MM.1S (cell line): Measurements from ENCODE around the gene MAGI2.
"Not testable (repeated sequence)": the region's sequence is repeated elsewhere in the genome, so short reads cannot be mapped to it uniquely, and the experiment has no call there.

ENCODE experiments used
- DNase-seq: peaks from one replicate; pipeline ENCODE4 v3.0.0-alpha.2; 2015
- H2AFZ ChIP-seq: fragments of 300-600 bp; sonication (generic); 2 replicates; pipeline ENCODE4 v1.6.0; 2016; ENCODE audit warnings: antibody characterized with exemption, low read length
- H3F3A ChIP-seq: fragments of 300-600 bp; sonication (generic); 2 replicates; pipeline ENCODE4 v1.6.1; 2016; ENCODE audit warnings: mild to moderate bottlenecking, antibody characterized with exemption, low read length, moderate library complexity, mixed read lengths; ENCODE audit not compliant: insufficient read depth
- H3K27ac ChIP-seq: fragments of 300-600 bp; sonication (generic); 2 replicates; pipeline ENCODE4 v1.5.1; 2016; ENCODE audit warnings: mild to moderate bottlenecking, low read length
- H3K27me3 ChIP-seq: fragments of 300-600 bp; sonication (generic); replicated peaks from 2 replicates; pipeline ENCODE4 v1.6.0; 2016; ENCODE audit warnings: low read length; ENCODE audit not compliant: insufficient read depth
- H3K36me3 ChIP-seq: fragments of 300-600 bp; sonication (generic); replicated peaks from 2 replicates; pipeline ENCODE4 v1.6.1; 2016; ENCODE audit warnings: mild to moderate bottlenecking, low read length, mixed read lengths; ENCODE audit not compliant: insufficient read depth
- H3K4me1 ChIP-seq: fragments of 300-600 bp; sonication (generic); 2 replicates; pipeline ENCODE4 v1.6.1; 2016; ENCODE audit warnings: low read length, mixed read lengths
- H3K4me2 ChIP-seq: fragments of 300-600 bp; sonication (generic); 2 replicates; pipeline ENCODE4 v1.6.0; 2016; ENCODE audit warnings: low read depth, low read length
- H3K4me3 ChIP-seq: fragments of 300-600 bp; sonication (generic); 2 replicates; pipeline ENCODE4 v1.5.1; 2016; ENCODE audit warnings: low read length, mixed read lengths
- H3K79me2 ChIP-seq: fragments of 300-600 bp; sonication (generic); 2 replicates; pipeline ENCODE4 v1.6.1; 2016; ENCODE audit warnings: mixed run types, low read length, mixed read lengths
- H3K9ac ChIP-seq: fragments of 300-600 bp; sonication (generic); 2 replicates; pipeline ENCODE4 v1.6.1; 2016; ENCODE audit warnings: low read length, mixed read lengths
- H3K9me2 ChIP-seq: fragments of 300-600 bp; sonication (generic); replicated peaks from 2 replicates; pipeline ENCODE4 v1.6.1; 2016; ENCODE audit warnings: mild to moderate bottlenecking, low read length, mixed read lengths; ENCODE audit not compliant: insufficient read depth
- H3K9me3 ChIP-seq: fragments of 300-600 bp; sonication (generic); replicated peaks from 2 replicates; pipeline ENCODE4 v1.6.1; 2016; ENCODE audit warnings: mild to moderate bottlenecking, low read length, mixed read lengths; ENCODE audit not compliant: insufficient read depth
- H4K20me1 ChIP-seq: fragments of 300-600 bp; sonication (generic); 2 replicates; pipeline ENCODE4 v1.6.1; 2016; ENCODE audit warnings: mild to moderate bottlenecking, low read length, moderate library complexity, mixed read lengths; ENCODE audit not compliant: insufficient read depth
- CTCF ChIP-seq: fragments of 300-600 bp; sonication (generic); IDR thresholded peaks from 2 replicates; pipeline ENCODE4 v1.5.1; 2016; ENCODE audit warnings: antibody characterized with exemption, low read length, mixed read lengths
- EZH2 ChIP-seq: fragments of 300-600 bp; sonication (generic); optimal IDR thresholded peaks from 2 replicates; pipeline ENCODE3; 2017; ENCODE audit warnings: low read depth, mild to moderate bottlenecking, antibody characterized with exemption, low read length, mixed read lengths
- EZH2phosphoT487 ChIP-seq: fragments of 300-600 bp; sonication (generic); IDR thresholded peaks from 2 replicates; pipeline ENCODE4 v1.6.1; 2018; ENCODE audit warnings: antibody characterized with exemption, low read length

MAGI2 gene

GRCh38 chr7:78323118-78323517 lies 1130.3 kb downstream of the MAGI2 start:
- H2AFZ ChIP-seq, result no peak overlapping the region
- no peak overlapping the region for H3K4me2 ChIP-seq
- no peaks in the 10 kb centered on the region for H3K79me2 ChIP-seq
- no peaks in the 10 kb centered on the region for H4K20me1 ChIP-seq
- H3K4me3 ChIP-seq, result no peak overlapping the region
- H3K27me3 ChIP-seq, result no peaks in the 10 kb centered on the region
- H3K4me1 ChIP-seq, result no peaks in the 10 kb centered on the region
- no peak overlapping the region for H3K9ac ChIP-seq
- no peak overlapping the region for H3K27ac ChIP-seq
- no peaks in the 10 kb centered on the region for H3K9me2 ChIP-seq
- no peak for DNase-seq
- H3F3A ChIP-seq, result no peaks in the 10 kb centered on the region
- TF ChIP-seq EZH2phosphoT487 (no peak), CTCF (no peak)
- H3K36me3 ChIP-seq, result no peaks in the 10 kb centered on the region
- H3K9me3 ChIP-seq, result no peaks in the 10 kb centered on the region

- not testable (repeated sequence) for H3K9me3 ChIP-seq, H3K36me3 ChIP-seq, H2AFZ ChIP-seq, H3K9ac ChIP-seq, DNase-seq, H3K9me2 ChIP-seq, H3K4me3 ChIP-seq, H3F3A ChIP-seq, H3K4me1 ChIP-seq, H4K20me1 ChIP-seq, H3K79me2 ChIP-seq, H3K27ac ChIP-seq, H3K4me2 ChIP-seq, H3K27me3 ChIP-seq
Measured at GRCh38 chr7:78322231-78322630, 1131.2 kb downstream of the MAGI2 start.

GRCh38 chr7:78317371-78317770 lies 1136.1 kb downstream of the MAGI2 start:
- DNase-seq, result no peak
- H3F3A ChIP-seq, result no peaks in the 10 kb centered on the region
- no peaks in the 10 kb centered on the region for H3K9me2 ChIP-seq
- H3K4me3 ChIP-seq, result no peak overlapping the region
- no peak overlapping the region for H3K4me2 ChIP-seq
- H2AFZ ChIP-seq, result no peak overlapping the region
- no peaks in the 10 kb centered on the region for H4K20me1 ChIP-seq
- no peaks in the 10 kb centered on the region for H3K27me3 ChIP-seq
- H3K4me1 ChIP-seq, result no peaks in the 10 kb centered on the region
- H3K36me3 ChIP-seq, result no peaks in the 10 kb centered on the region
- no peaks in the 10 kb centered on the region for H3K9me3 ChIP-seq
- H3K9ac ChIP-seq, result no peak overlapping the region
- TF ChIP-seq EZH2 (no peak), EZH2phosphoT487 (no peak), CTCF (no peak)
- no peak overlapping the region for H3K27ac ChIP-seq
- H3K79me2 ChIP-seq, result no peaks in the 10 kb centered on the region

- Histone ChIP-seq H4K20me1 (no peaks in the 10 kb centered on the region), H3K27me3 (no peaks in the 10 kb centered on the region), H3K9ac (no peak overlapping the region), H3K9me3 (no peaks in the 10 kb centered on the region), H3K4me3 (no peak overlapping the region), H3K9me2 (no peaks in the 10 kb centered on the region), H3K4me2 (no peak overlapping the region), H3K27ac (no peak overlapping the region), H3K4me1 (no peaks in the 10 kb centered on the region), H3F3A (no peaks in the 10 kb centered on the region), H2AFZ (no peak overlapping the region), H3K79me2 (no peaks in the 10 kb centered on the region), H3K36me3 (no peaks in the 10 kb centered on the region)
- DNase-seq, result no peak
- TF ChIP-seq CTCF (no peak), EZH2phosphoT487 (no peak), EZH2 (no peak)
Measured at GRCh38 chr7:78316110-78316509, 1137.4 kb downstream of the MAGI2 start.
